Kidney capillary endothelial cell (primary cell): Measurements from ENCODE around the gene IQCF2.
"Not testable (repeated sequence)": the region's sequence is repeated elsewhere in the genome, so short reads cannot be mapped to it uniquely, and the experiment has no call there.

Experiments
- DNase-seq: peaks from one replicate; pipeline ENCODE4 v3.0.0-alpha.2; 2018; ENCODE audit warnings: low spot score

IQCF2 gene

DNA sequence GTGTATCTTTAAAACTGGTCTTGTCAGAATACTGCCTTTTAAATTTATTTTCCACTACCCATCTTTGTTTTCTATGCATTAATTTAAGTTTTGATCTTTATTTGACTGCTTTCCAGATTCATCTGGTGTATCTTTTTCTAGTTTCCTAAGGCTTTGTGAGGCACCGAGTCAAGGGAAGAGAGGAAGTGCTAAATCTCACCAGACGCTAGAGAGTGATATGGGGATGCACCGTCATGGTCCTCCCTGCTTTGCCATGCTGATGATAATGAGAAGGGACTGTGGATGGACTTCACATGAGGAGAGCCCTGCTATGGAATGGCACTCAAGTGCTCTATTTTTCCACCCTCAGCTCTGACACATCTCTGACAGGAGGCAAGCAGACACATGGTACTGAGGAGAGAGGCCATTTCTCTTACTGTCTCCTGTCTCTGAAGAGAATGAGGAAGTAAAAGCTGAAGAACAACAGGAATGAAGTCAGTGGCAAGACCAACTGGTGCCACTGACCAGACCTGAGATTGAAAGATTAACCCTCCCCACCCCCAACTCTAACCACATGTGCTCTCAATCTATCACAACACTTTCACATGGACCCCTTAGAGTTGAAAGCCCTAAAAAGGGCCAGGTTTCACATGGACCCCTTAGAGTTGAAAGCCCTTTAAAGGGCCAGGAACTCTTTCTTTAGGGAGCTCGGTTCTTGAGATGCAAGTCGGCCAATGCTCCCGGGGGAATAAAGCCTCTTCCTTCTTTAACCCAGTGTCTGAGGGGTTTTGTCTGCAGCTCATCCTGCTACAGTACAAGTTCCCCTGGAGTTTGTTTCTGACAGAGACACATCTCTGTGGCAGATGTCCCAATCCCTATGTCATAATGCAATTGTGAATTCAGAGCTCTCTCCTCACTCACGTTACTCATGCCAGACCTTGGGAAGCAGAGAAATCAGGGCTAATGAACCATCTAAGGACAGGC is at the start of gene IQCF2:
Gene IQCF2 (plus strand): TSS at position 913 of the 963 bp plus-strand sequence. CDS start 52 bp downstream, outside the sequence.
- no peak for DNase-seq

DNA sequence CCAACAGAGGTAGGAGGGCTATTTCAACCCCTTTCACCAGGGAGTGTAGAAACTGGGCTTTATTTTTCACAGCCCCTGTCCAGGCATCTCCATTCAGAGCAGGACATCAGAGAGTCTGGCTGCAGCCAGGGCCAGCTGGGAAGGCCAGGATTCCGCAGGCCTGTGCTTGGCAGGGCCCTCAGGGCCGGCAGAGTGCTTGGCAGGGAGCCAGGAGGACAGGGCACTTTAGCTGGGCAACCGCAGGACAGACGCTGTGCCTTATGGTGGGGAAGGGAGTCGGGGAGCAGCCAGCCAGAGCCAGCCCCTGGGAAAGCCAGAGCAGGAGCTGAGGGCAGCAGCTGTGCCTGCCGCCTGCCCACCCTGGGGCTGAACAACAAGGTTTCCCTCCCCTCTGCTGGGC is 47.9 kb upstream of the IQCF2 start:
- DNase-seq, result no peak

DNA sequence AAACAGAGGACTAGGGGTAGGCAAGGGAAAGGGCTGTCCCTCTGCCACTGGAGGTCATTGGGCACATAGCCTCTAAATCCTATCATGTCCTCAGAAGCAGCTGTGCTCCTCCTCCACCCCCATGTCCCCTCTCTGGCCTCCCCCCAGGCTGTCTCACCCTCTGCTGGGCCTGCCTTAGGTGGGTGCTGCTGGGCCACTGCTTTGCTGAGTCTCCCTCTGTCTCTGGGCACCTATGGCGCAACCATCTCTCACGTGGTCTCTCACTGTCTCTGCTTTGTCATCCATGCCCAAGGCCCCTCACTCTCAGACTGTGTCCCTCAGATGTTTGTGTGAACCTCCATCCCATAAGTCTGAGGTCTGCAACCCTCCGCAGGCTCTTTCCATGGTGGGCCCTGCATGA is 47.4 kb upstream of the IQCF2 start:
- DNase-seq, result no peak

DNA sequence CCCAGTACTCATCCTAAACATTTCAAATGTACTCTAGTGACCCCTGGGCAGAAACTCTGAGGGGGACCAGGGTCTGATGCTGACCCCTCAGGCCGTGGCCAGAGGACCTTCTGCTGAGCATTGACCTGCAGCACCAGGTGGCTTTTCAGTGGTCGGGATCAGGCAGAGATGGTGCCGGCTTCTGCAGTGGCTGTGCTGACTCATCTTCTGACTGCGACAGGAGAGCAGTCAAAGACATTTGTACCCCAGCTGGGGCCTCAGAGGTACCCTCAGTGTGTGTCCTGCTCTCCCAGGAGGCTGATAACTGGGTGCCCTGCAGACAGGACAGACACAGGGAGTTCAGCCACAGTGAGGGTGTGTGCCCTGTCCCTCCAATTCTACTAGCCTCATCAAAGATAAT is 45.8 kb upstream of the IQCF2 start:
- DNase-seq, result no peak

DNA sequence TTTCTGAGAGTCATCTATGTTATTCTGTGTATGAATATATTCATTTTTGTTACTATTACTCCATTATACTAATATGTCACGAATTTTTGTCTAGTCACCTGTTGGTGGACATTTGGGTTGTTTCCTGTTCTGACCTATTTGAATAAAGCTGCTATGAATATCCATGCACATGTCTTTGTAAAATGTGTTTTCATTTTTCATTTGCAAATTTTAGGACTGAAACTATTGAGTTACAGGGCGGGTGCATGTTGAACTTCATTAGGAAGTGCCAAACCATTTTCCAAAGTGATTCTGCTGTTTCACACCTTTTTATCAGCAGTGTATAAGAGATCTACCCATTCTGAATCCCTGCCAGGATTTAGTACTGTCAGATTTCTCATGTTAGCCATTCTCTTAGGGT is 44.7 kb upstream of the IQCF2 start:
- no peak for DNase-seq

DNA sequence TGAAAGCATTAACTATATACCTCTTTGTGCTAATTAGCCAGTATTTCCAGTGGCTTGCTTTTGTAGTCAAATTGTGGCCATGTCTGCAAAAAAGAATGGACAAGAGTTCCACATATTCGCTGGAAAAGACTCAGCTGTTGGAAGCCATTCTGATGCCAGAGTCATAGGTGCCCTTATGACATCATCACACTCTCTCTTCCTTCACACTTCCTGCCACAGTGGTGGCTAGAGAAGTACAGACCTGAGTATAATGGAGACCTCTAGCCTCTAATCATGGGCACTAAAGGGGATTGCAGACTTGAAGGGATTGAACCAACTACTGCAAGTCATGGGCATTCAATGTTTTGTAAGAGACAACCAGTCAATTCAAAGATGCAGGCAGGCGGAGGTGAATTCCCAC is 44.0 kb upstream of the IQCF2 start:
- DNase-seq, result no peak

DNA sequence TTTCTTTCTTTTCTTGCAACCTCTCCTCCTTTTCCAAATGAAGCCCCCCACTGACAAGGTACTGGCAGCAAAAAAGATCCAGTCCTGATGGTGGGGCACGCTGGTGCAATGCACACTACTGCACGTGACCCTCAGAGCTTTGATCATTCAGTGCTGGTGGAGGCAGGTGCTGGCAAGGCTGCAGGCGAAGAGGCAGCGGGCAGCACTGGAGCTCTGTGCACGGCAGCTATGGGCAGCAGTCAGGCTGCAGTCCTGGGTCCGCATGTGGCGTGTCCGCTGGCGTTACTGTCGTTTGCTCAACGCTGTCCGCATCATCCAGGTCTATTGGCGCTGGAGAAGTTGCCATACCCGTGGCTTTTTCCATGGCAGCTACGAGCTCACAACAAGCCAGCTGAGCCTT is 42.3 kb upstream of the IQCF2 start:
- DNase-seq, result no peak

DNA sequence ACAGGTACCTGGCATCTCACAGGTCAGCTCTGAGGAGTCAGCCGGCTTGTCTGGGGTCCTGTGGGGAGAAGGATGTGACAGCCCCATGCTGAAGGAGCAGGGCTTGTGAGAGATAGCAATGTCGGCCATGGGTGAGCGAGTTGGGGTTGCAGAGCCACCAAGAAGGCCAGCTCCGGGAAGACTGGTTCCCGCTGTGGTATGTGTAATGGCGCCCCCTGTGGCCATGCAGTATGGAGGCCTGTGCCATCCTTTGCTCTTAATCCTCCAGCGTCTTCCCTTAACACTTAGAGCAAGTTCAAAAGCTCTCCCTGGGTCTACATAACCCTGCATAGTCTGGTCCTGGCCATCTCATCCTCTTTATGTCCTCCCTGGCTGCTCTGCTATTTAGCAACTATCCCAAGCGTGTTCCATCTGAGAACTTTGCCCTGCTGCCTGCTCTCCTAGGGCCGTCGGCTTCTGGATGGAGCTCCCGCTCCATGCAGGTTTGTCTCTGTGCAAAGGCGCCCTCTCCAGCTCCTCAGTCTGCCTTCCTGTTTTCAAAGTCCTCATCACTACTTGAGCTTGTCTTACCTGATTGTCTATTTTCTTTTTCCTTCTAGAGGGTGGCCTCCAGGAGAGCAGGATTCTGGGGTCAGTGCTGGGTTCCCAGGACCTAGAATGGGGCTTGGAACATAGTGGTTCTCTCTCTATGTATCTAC is 41.6 kb upstream of the IQCF2 start:
- no peak for DNase-seq

DNA sequence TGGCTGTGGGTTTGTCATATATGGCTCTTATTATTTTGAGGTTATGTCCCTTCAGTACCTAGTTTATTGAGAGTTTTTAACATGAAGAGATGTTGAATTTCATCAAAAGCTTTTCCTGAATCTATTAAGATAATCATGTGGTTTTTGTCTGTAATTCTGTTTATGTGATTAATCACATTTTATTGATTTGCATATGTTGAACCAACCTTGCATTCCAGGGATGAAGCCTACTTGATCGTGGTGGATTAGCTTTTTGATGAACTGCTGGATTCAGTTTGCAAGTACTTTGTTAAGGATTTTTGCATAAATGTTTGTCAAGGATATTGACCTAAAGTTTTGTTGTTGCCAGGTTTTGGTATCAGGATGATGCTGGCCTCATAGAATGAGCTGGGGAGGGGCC is 33.1 kb upstream of the IQCF2 start:
- no peak for DNase-seq

DNA sequence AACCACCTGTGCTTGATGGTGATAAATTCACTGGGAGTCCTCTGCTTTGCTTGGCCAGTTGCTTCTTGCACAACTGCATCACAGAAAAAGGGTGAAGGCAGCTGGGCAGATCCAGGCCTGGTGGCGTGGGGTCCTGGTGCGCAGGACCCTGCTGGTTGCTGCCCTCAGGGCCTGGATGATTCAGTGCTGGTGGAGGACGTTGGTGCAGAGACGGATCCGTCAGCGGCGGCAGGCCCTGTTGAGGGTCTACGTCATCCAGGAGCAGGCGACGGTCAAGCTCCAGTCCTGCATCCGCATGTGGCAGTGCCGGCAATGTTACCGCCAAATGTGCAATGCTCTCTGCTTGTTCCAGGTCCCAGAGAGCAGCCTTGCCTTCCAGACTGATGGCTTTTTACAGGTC is 31.1 kb upstream of the IQCF2 start:
- no peak for DNase-seq

DNA sequence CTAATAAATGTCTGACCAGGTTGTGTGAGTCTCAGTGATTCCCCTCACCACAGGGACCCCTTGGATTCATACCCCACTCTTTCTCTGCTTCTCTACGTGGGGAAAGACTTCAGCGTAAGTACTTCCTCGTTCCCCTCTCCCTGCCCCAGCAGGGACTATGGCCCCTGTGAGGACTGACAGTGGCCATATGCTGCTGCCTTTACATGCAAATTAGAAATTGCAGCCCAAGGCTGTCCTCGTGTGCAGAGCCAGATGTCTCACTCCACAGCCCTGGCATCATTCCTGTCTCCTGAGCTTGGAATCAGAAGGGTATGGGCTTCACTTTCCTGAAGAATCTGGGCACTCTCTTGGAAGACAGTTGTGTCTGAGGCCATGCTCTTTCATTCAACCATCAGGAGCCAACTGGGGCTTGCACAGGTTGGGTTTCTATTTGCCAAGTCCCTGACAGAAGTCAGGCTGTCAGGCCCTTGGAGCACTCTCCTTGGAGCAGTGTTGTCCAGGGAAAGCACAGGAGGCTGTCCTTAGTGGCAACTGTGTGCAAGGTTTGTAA is 30.5 kb upstream of the IQCF2 start:
- no peak for DNase-seq

DNA sequence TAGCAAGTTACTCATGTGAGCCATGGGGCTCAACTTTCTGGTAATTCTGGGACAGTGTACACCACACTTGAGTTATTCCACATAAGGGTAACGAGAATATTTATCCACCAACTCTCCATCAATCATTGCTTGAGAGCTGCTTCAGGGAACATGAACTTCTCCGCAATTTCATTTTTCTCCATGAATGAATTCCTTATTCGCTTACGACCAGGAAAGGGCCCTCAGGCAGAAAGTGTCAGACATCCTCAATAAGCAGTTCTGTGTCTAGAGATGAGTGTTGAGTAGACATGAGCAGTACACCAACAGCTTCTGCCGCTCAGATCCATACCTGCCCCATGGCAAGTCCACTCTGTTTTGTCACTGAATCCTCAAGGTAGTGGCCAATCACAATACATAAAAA is 24.8 kb upstream of the IQCF2 start:
- DNase-seq, result no peak

DNA sequence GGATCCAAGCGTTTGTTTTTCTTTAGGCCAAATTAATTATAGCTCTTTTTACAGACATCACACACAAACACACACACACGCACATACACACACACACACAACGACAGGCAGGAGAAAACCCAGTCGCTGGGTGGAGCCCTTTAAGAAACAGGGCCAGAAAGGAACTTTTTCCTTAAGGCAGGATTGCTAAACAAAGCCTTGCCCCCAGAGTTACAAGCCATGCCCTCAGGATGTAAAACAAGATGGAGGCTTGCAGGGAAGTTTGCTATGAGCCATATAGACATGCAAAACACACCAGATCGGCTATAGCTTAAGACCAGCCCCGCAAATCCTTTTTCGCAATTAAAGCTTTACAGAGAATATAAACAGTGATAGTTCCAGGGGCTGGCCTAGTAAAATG is 16.3 kb upstream of the IQCF2 start:
- DNase-seq, result no peak

DNA sequence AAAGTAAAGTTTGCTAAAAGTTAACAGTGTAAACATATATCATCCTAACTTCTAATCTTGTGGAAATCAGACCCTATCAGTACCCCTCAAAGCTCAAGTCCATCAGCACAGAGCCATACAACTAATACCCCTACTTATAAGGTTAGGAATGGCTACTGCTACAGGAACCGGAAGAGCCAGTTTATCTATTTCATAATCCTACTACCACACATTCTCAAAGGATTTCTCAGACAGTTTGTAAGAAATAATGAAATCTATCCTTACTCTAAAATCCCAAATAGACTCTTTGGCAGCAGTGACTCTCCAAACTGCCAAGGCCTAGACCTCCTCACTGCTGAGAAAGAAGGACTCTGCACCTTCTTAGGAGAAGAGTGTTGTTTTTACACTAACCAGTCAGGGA is 6.0 kb upstream of the IQCF2 start:
- DNase-seq, result not testable (repeated sequence)

DNA sequence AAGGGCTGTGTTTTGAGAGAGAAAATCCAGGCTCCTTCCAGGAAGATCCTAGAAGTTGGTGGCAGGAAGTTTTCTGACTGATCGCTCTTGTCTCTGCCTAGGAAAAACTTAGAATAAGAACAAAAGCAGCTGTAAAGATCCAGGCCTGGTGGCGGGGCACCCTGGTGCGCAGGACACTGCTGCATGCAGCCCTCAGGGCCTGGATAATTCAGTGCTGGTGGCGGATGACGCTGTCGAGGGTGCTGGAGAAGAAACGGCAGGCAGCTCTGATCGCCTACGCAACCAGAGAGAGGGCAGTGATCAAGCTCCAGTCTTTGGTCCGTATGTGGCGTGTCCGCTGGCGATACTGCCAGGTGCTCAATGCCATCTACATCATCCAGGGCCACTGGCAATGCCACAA is 1.5 kb downstream of the IQCF2 start:
- no peak for DNase-seq

DNA sequence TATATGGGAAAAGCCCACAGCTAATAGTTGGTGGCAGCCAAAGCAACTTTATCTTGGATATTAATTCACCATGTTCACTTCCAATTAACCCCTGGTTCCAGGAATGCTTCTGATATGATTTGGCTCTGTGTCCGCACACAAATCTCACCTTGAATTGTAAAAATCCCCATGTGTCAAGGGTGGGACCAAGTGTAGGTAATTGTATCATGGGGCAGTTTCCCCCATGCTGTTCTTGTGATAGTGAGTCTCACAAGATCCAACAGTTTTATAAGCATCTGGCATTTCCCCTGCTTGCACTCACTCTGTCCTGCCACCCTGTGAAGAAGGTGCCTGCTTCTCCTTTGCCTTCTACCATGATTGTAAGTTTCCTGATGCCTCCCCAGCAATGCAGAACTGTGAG is 7.5 kb downstream of the IQCF2 start:
- not testable (repeated sequence) for DNase-seq

DNA sequence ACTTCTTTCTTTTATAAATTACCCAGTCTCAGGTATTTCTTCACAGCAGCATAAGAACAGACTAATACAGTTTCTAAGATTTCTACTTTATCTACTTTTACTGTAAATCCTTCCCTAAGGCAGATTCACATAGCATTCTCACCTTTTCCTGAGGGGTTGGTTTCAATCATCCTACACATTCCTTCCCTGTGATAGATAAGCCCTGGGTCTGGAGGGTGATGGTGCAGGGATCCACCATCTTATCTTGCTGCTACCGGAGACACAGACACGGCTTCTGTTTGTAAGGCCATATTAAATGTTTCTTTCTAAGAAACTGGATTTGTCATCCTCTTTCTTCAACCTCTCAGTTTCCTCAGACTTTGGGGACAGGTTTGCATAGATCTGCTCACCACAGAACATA is 7.9 kb downstream of the IQCF2 start:
- no peak for DNase-seq

DNA sequence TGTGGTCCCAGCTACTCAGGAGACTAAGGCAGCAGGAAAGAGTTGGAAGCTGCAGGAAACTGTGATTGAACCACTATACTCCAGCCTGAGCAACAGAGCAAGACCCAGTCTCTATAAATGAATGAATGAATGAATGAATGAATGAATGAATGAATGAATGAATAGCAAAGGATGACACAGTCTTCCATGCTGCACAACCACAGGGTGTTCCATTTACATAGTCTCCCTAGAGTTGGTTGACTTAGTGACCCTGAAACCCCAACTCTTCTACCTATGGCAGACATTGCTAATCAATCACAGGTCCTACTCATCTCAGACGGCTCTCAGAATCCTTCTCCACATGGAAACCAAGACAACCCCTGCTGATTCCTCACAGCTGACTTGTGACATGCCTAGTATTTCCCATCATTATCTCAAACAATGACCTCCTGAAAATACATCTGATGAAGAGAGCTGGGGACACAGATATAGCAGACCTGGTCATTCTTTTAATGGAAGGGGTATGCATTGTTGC is 11.9 kb downstream of the IQCF2 start:
- DNase-seq, result no peak

DNA sequence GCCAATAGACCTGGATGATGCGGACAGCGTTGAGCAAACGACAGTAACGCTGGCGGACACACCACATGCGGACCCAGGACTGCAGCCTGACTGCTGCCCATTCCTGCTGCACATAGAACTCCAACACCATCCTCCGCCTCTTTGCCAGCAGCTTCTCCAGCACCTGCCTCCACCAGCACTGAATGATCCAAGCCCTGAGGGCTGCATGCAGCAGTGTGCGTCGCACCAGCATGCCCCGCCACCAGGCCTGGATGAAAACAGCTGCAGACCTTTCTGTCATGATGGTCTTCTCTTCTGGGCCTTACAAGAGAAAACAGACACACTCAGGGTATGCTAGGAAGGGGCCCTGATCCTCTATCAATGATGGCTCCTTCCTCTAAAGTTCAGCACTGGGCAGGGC is 12.5 kb downstream of the IQCF2 start:
- DNase-seq, result no peak

DNA sequence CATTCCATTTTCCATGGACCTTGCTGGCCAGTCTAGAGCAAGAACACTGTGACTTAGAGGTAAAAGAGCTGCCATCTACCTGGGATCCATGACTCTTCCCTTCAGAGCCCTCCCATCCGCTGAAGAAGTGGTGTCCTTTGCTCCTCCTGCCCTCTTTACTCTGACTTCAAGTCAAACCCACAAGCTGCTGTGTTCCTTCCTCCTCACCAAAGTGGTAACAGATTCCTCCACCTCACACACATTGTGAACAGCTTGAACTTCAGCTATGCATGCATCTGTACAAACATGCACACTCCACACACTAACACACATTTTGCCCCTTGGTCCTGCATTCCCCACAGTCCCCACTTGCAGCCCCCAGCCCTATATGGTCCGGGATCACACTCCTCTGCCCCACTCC is 13.0 kb downstream of the IQCF2 start:
- no peak for DNase-seq

DNA sequence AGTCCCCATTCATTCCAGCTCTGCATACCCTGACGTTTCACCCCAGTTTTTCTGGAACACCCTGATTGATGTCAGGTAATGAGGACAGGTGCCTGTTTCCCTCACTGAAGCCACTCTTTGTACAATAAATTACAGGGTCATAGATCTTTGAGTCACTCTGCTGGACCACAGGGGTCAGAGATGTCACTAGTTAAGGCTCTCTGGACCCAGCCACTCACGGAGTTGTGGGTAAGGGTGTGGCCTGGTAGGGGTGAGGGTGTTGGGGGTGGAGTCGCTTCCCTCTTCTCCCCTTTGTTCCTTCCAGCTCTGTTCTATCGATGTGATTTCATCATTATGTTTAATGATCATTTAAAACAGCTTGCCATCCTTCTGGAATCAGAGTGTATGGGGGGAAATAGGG is 13.5 kb downstream of the IQCF2 start:
- no peak for DNase-seq

DNA sequence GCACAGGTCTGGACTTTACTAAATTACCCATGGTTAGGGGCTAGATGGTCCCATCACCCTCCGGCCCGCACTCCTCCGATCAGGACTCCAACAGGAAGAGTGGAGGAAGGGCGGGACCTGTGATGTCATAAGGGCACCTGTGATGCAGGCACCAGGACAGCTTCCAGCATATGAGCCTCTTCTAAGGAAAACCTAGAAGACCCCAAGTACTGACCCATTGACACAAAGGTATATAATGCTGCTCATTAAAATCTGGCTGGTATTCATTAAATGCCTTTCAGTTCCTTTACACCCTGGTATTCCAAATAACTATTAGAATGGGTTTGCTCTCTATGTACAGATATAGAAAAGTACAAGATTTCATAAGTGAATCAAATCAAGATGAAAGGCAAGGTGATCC is 14.1 kb downstream of the IQCF2 start, which contains the start of gene IQCF5:
Gene IQCF5 (minus strand): TSS at position 101 of the 400 bp plus-strand sequence. CDS start 70 bp downstream, at position 31.
- DNase-seq, result no peak

DNA sequence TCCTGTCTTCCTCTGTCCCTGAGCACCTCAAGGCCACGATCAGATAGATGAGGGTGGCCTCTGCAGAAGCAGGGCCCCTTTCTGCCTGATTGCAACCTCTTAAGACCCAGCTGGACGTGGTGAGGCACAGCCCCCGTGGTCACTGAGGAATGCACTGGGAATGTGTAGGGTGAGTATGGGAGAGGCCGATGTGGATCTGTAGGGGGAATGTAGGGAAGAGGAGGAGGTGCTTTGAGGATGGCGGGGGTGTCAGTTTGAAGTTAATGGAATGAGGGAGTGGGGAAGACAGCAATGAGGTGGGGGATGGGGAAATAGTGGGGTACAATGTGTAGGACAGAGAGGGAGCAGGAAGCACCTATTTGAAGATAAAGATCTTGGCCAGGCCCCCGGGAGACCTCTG is 14.8 kb downstream of the IQCF2 start:
- no peak for DNase-seq
